ENCODE measurements around the gene TEX53.

The TEX53 gene

GRCh38 chr9:114657705-114658104, at the start of gene TEX53:
TEX53 (minus strand) TSS chr9:114657805; CDS start chr9:114657774, 31 bp downstream.
- DNase-seq (ENCODE audit: extremely low spot score, insufficient read length, low read depth) (no peak), FAIRE-seq (no peak)

DNA sequence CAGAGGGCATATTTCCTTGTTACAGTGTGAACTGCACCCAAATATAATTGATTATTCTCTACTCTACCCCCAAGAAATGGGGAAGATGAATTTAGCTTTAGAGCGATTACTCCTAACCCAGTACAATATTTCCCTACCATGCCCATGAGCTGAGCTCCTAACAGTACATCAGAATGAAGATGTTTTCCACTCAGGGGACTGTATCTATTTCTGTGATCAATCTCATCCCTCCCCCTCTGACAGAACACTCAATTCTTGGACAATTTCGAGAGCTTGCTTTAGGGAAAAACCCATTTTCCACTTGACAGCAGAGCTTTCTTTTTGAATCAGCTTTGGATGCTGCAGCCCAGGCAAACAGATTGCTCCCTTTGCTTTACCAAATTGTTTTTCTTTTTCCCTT, 49.1 kb upstream of the TEX53 start:
- DNase-seq (ENCODE audit: extremely low spot score, insufficient read length, low read depth), result no peak
- no peak for FAIRE-seq

DNA sequence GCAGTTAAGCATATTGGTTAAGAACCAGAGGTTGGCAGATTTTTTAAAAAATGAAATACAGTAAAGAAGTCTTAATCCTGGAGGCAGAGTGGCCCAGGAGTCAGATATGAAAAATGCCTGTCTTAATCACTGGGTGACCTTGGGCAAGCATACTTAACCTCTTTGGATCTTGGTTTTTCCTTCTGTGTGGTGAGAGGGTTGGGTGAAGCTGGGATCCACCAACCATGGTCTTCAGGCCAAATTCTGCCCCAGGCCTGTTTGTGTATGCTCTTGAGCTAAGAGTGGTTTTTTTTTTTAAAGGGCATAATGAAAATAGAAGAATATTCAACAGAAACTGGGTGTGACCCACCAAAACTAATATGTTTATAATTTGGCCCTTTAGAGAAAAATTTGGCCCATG, 44.4 kb upstream of the TEX53 start:
- FAIRE-seq, result no peak
- DNase-seq (ENCODE audit: extremely low spot score, insufficient read length, low read depth), result no peak

- peak; percentile 42 for FAIRE-seq
- no peak for DNase-seq (ENCODE audit: extremely low spot score, insufficient read length, low read depth)
These were observed 40.3 kb upstream of the TEX53 start for GRCh38 chr9:114697951-114698351.

GRCh38 chr9:114696814-114697544, 39.4 kb upstream of the TEX53 start:
- DNase-seq (ENCODE audit: extremely low spot score, insufficient read length, low read depth), result no peak
- FAIRE-seq, result peak; percentile 82

DNA sequence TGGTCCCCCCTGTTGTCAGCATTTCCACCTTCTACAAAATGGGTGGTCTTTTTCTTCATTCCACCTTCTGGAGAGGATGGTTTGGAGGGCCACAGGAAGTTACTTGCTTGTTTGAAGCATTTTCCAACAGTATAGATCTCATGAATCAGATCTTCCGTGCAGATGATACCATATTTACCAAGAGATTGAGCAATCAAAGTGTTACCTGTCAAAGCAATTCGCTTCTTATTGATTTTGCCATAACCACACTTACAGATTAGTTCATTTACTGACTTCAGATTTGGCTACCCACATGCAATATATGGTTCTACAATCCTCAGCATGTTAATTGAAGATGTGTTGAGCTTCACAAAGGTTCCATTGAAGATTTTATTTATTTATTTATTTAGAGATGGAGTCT, 38.3 kb upstream of the TEX53 start:
- DNase-seq (ENCODE audit: extremely low spot score, insufficient read length, low read depth) (no peak), FAIRE-seq (no peak)

DNA sequence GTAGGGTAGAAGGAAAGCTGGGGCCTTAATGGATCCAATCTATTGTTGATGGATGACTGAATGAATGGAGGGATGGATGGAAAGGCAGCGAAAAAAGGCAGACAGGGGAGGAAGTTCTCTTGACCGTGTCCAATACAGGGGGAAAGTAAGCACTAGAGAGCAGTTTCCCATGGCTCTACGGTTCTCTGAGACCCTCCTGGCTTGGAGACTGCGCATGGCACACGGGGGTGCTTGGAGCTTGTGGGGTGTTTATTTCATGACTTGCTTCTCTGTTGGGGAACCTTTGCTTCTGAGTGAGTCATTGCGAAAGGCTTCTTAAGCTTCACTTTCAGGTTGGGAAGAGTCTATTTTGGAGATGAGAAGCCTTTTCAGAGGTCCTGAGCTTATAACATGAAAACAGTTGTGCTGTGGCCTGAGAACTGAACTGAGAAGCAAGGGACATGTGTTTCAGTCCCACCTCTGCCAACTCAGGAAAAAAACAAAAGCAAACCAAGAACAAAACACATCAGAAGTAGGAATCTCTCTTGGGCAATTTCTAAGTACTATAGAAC, 37.2 kb upstream of the TEX53 start:
- FAIRE-seq, result peak; percentile 88
- DNase-seq (ENCODE audit: extremely low spot score, insufficient read length, low read depth), result no peak

- FAIRE-seq, result no peak
- no peak for DNase-seq (ENCODE audit: extremely low spot score, insufficient read length, low read depth)
These were observed 36.5 kb upstream of the TEX53 start for GRCh38 chr9:114694146-114694545.

DNA sequence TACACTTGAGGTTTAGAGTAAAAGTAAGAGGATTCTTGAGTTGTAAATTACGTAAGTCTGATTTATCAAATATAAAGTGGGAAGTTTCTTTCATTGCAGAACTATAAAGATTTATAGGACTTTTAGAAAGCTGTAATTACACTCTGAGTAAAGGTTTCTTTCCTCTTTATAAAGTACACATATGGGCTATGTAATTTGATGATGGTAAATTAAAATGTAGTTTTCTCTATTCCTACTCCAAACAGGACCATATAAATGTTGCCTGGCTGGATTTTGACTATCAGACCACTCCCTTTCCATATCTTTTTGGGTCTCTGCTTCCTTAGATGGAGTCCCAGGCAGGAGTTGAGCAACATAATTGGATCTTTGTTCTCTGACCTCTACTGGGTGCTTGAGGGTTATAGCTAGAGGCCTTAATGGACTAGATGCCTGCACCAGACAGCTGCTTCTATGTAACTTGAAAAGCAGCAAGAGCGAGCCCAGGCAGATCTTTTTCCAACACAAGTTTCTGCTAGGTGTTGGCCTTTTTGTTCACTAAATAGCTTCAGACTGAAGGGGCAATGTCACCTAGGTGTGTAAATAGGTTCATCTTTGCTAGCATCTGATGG, 35.7 kb upstream of the TEX53 start:
- DNase-seq (ENCODE audit: extremely low spot score, insufficient read length, low read depth), result no peak
- FAIRE-seq, result no peak

- FAIRE-seq (no peak), DNase-seq (ENCODE audit: extremely low spot score, insufficient read length, low read depth) (no peak)
These were observed 34.3 kb upstream of the TEX53 start for GRCh38 chr9:114691956-114692295.

- DNase-seq (ENCODE audit: extremely low spot score, insufficient read length, low read depth) (no peak), FAIRE-seq (peak; percentile 60)
These were observed 33.7 kb upstream of the TEX53 start for GRCh38 chr9:114691046-114691955.

- FAIRE-seq, result no peak
These were observed 32.7 kb upstream of the TEX53 start for GRCh38 chr9:114690308-114690707.

GRCh38 chr9:114689813-114690212, 32.2 kb upstream of the TEX53 start:
- FAIRE-seq, result no peak
- DNase-seq (ENCODE audit: extremely low spot score, insufficient read length, low read depth), result no peak

More at GRCh38 chr9:114690308-114690707, 32.7 kb upstream of the TEX53 start:
- DNase-seq (ENCODE audit: extremely low spot score, insufficient read length, low read depth), result no peak

DNA sequence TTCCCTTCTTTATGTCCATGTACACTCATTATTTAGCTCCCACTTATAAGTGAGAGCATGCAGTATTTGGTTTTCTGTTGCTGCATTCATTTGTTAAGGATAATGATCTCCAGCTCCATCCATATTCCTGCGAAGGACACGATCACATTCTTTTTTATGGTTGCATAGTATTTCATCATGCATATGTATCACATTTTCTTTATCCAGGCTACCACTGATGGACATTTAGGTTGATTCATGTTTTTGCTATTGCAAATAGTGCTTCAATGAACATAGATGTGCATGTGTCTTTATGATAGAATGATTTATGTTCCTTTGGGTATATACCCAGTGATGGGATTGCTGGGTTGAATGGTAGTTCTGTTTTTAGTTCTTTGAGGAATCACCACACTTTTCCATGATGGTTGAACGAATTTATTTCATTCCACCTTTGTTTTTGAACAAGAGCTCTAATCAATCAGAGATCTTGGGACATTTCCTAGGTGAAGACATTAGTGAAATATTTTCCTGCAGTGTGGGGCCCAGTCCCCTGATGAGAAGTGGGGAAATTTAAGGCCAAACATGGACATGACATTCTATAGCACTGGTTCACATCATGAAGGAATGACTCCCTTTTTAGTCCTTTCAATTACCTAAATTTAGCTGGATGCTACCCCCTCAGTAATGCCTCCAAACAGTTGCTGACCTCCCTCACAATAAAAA, 31.5 kb upstream of the TEX53 start:
- DNase-seq (ENCODE audit: extremely low spot score, insufficient read length, low read depth) (no peak), FAIRE-seq (no peak)

DNA sequence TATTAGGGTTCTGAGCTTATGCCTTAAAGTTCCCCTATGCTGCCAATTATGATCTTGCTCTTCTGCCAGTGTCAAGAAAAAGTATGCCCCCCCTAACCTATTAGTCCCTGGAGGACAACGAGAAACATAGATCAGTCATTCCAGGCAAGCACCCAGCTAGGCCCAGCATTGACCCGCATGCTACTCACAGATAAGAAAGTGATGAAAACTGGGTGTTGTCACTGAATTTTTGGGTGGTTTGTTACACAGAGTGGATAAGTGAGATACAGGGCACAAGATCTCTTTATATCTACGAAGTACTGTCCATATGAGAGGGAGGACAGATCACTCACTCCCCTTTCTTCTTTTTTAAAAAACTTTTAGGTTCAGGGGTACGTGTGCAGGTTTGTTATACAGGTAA, 30.8 kb upstream of the TEX53 start:
- DNase-seq (ENCODE audit: extremely low spot score, insufficient read length, low read depth), result no peak
- FAIRE-seq, result no peak

DNA sequence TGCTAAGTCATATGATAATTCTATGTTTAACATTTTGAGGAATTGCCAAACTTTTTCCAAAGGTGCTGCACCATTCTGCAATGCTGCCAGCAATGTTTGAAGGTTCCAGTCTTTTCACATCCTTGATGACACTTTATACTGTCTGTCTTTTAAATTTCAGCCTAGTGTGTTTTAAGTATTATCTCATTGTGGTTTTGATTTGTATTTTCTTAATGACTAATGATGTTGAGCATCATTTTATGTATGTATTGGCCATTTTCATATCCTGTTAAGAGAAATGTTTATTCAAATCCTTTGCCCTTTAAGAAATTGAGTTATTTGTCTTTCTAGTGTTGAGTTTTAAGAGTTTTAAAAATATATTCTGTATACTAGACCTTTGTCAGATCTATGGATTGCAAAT, 29.4 kb upstream of the TEX53 start:
- DNase-seq (ENCODE audit: extremely low spot score, insufficient read length, low read depth), result no peak
- FAIRE-seq, result no peak

GRCh38 chr9:114685951-114686350, 28.3 kb upstream of the TEX53 start:
- FAIRE-seq (no peak), DNase-seq (ENCODE audit: extremely low spot score, insufficient read length, low read depth) (no peak)

DNA sequence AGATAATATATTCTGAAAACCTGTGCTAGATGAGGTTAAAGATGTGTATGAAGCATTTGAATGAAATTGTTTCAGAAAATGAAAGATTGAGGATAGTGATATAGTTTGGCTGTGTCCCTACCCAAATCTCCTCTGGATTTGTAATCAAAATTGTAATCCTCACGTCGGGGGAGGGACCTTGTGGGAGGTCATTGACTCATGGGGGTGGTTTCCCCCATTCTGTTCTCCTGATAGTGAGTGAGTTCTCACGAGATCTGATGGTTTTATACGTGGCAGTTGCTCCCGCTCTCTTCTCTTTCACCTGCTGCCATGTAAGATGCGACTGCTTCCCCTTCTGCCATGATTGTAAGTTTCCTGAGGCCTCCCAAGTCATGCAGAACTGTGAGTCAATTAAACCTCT, 26.4 kb upstream of the TEX53 start:
- FAIRE-seq (no peak), DNase-seq (ENCODE audit: extremely low spot score, insufficient read length, low read depth) (no peak)

DNA sequence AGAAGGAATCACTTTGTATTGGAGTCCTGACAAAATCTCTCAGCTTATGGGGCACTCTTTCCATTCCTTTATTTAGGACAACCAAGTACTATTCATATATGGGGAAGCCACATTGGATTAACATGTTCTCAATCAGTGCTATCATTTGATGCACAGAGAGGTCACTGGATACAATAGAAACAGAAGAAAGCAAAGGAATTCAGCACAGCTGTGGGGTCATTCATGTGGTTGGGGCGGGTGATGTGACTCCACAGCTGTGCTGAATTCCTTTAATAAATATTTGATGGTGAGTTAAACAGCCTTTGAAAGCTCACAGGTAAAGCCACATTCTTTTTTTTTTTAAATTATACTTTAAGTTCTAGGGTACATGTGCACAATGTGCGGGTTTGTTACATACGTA, 25.2 kb upstream of the TEX53 start:
- DNase-seq (ENCODE audit: extremely low spot score, insufficient read length, low read depth), result no peak

More for the DNA sequence above, 25.2 kb upstream of the TEX53 start:
- no peak for FAIRE-seq

All from GM18507 (cell line).